SU-DHL-6 (cell line): ENCODE measurements around the gene ABCC3.

Source experiments
- H2AFZ ChIP-seq: fragments of 200-600 bp; sonication (generic); 2 replicates; pipeline ENCODE4 v1.6.1; 2014; ENCODE audit warnings: low read depth, mild to moderate bottlenecking, moderate library complexity, mixed read lengths, antibody characterized with exemption, low read length; ENCODE audit not compliant: severe bottlenecking
- H3F3A ChIP-seq: fragments of 200-600 bp; shearing (Covaris generic); 2 replicates; pipeline ENCODE4 v1.6.0; 2016; ENCODE audit warnings: antibody characterized with exemption, mild to moderate bottlenecking; ENCODE audit not compliant: insufficient read depth
- H3K27ac ChIP-seq: fragments of 200-600 bp; sonication (generic); 2 replicates; pipeline ENCODE4 v1.5.1; 2016; ENCODE audit warnings: low read depth, mild to moderate bottlenecking, low read length, moderate library complexity, mixed read lengths
- H3K27me3 ChIP-seq: fragments of 200-600 bp; sonication (generic), shearing (Covaris generic); 2 replicates; pipeline ENCODE4 v1.6.0; 2014; ENCODE audit warnings: mild to moderate bottlenecking, low read length
- H3K36me3 ChIP-seq: fragments of 200-600 bp; sonication (generic); 2 replicates; pipeline ENCODE4 v1.6.1; 2014; ENCODE audit warnings: mild to moderate bottlenecking, low read length, mixed read lengths
- H3K4me2 ChIP-seq: fragments of 300-600, 200-600 bp; shearing (Covaris generic), sonication (generic); 2 replicates; pipeline ENCODE4 v1.6.0; 2014; ENCODE audit warnings: low read length, low read depth, mild to moderate bottlenecking; ENCODE audit not compliant: poor library complexity, severe bottlenecking
- H3K4me3 ChIP-seq: fragments of 200-600 bp; sonication (generic); 2 replicates; pipeline ENCODE4 v1.5.1; 2014; ENCODE audit warnings: antibody characterized with exemption, low read length, mild to moderate bottlenecking, mixed read lengths; ENCODE audit not compliant: insufficient read depth, poor library complexity, severe bottlenecking
- H3K79me2 ChIP-seq: fragments of 200-600 bp; sonication (generic); 2 replicates; pipeline ENCODE4 v1.6.1; 2014; ENCODE audit warnings: mild to moderate bottlenecking, low read length, moderate library complexity; ENCODE audit not compliant: insufficient read depth
- H3K9ac ChIP-seq: fragments of 200-600 bp; sonication (generic); 2 replicates; pipeline ENCODE4 v1.7.0; 2014; ENCODE audit warnings: mild to moderate bottlenecking, low read length
- H3K9me2 ChIP-seq: fragments of 200-600 bp; sonication (generic); replicated peaks from 2 replicates; pipeline ENCODE4 v1.6.1; 2014; ENCODE audit warnings: low read length; ENCODE audit not compliant: insufficient read depth
- H3K9me3 ChIP-seq: fragments of 200-600 bp; sonication (generic); 2 replicates; pipeline ENCODE4 v1.6.1; 2014; ENCODE audit warnings: low read length, mixed read lengths; ENCODE audit not compliant: insufficient read depth
- H4K20me1 ChIP-seq: fragments of 200-600 bp; sonication (generic); 2 replicates; pipeline ENCODE4 v1.6.1; 2014; ENCODE audit warnings: low read depth, mild to moderate bottlenecking, antibody characterized with exemption, low read length, moderate library complexity, mixed read lengths
- EZH2phosphoT487 ChIP-seq: fragments of 200-600 bp; sonication (generic), shearing (Covaris generic); conservative IDR thresholded peaks from 2 replicates; pipeline ENCODE4 v1.6.1; 2018; ENCODE audit warnings: mild to moderate bottlenecking, antibody characterized with exemption, low read length, moderate library complexity, mixed read lengths
- TF ChIP-seq, protein P1 (sequence below): fragments of 200-600 bp; sonication (generic); IDR thresholded peaks from one replicate; pipeline ENCODE4 v1.5.1; 2017; ENCODE audit warnings: antibody characterized with exemption, mild to moderate bottlenecking, low read length, moderate library complexity; ENCODE audit not compliant: insufficient read depth, poor library complexity, severe bottlenecking

The ABCC3 gene

DNA sequence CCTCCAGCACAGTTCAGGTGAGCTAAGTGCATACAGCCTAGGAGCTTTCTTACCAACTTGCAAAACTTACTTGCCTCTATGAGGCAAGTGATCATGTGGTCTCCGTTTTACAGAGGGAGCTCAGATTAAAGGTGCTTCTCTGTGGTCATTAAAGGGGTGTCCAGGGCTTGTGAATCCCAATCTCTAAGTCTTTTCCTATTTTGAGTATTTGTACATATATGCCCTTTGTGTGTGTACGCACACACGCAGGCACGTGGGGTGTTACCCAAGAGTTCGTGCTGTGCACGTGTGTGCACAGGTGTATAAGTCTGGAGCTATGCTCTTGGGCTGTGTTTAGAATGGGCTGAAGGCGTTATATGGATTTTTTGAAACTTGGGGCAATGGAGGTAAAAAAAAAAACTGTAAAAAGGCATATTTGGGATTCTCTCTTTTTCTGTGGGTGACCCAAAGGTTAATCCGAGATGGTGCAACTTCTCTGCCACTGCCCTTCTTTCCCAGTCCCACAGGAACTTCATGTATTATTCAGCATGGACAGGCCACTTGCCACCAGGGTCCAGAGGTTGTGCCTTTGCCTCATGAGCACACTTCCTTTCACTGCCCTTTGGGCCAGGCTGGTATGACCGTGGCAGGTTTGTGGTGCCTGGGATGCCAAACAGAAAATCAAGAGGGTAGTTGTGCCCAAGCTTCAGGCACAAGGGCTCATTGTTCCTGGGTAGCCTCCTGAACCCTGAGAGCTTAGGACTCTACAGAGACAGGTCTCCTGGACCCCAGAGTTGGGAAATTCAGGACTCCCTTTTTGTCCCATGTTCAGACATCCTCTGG is 1.5 kb downstream of the ABCC3 start:
- Histone ChIP-seq H3K9ac (no peak overlapping the region), H3K9me3 (no peaks in the 10 kb centered on the region), H2AFZ (no peak overlapping the region), H3K4me2 (no peak overlapping the region), H3K27ac (no peak overlapping the region), H3K4me3 (no peak overlapping the region), H3F3A (no peaks in the 10 kb centered on the region), H3K79me2 (no peaks in the 10 kb centered on the region), H4K20me1 (no peaks in the 10 kb centered on the region), H3K36me3 (no peaks in the 10 kb centered on the region), H3K27me3 (no peaks in the 10 kb centered on the region), H3K9me2 (no peaks in the 10 kb centered on the region)
- no peak for TF ChIP-seq EZH2phosphoT487
- TF ChIP-seq, protein P1, sequence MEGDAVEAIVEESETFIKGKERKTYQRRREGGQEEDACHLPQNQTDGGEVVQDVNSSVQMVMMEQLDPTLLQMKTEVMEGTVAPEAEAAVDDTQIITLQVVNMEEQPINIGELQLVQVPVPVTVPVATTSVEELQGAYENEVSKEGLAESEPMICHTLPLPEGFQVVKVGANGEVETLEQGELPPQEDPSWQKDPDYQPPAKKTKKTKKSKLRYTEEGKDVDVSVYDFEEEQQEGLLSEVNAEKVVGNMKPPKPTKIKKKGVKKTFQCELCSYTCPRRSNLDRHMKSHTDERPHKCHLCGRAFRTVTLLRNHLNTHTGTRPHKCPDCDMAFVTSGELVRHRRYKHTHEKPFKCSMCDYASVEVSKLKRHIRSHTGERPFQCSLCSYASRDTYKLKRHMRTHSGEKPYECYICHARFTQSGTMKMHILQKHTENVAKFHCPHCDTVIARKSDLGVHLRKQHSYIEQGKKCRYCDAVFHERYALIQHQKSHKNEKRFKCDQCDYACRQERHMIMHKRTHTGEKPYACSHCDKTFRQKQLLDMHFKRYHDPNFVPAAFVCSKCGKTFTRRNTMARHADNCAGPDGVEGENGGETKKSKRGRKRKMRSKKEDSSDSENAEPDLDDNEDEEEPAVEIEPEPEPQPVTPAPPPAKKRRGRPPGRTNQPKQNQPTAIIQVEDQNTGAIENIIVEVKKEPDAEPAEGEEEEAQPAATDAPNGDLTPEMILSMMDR: no peak

DNA sequence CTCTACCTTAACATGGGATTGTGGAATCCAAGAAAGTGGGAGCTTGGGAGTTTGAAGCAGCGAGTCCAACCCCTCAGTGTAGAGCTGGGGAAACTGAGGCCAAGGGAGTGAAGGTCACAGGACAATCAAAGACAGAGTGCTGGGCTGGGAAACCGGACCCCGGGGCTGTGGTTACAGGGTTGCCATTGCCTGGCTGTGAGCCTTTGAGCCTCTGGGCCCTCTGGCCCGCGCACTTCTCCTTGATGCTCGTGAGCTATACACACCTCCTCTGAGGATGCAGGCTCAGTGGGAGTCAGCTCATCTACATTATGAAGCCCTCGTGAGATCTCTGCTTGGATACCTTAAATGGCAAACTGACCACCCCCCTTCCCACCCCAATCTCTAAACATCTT is 2.1 kb downstream of the ABCC3 start:
- Histone ChIP-seq H3K9ac (no peak overlapping the region), H3F3A (no peaks in the 10 kb centered on the region), H3K27me3 (no peaks in the 10 kb centered on the region), H3K27ac (no peak overlapping the region), H3K4me2 (no peak overlapping the region), H3K36me3 (no peaks in the 10 kb centered on the region), H3K4me3 (no peak overlapping the region), H4K20me1 (no peaks in the 10 kb centered on the region), H3K79me2 (no peaks in the 10 kb centered on the region), H3K9me2 (no peaks in the 10 kb centered on the region), H2AFZ (no peak overlapping the region), H3K9me3 (no peaks in the 10 kb centered on the region)
- TF ChIP-seq EZH2phosphoT487: no peak
- TF ChIP-seq, protein P1: no peak

DNA sequence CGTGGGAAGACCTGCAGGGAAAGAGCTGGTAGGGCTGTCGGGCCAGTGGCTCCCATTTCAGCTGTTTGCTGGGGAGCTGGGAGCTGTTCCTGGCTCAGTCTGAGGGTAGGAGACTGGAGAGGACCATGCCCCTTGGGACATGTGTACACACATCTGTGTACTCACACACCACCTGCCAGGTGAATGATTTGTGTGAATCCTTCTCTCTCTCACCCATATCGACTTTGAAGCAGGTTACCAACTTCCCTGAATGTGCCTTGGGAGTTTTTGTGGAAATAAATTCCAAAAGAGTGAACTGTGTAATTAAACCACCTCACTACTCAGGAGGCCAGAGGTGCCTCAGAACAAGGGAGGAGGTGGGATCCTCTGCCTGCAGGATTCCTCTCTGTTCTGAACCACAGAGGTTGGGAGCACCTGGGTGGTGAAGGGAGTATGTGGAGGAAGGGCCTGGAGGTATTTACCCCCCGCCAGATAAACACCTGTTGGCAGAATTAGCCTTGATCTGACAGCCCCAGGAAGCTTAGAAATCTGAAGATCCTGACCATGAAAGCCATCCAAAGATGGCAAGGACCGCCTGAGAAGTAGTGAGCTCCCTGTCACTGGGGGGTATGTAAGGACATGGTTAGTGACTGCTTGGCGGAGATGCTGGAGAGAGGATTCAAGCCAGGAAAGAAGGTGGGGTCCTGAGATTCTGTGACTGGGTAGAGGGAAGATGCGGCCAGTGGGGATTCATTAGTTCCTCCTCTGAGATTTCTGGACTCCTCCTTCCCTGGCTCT is 3.3 kb downstream of the ABCC3 start:
- Histone ChIP-seq H3K9me2 (no peaks in the 10 kb centered on the region), H3K27me3 (no peaks in the 10 kb centered on the region), H2AFZ (no peak overlapping the region), H3F3A (no peaks in the 10 kb centered on the region), H3K4me3 (no peak overlapping the region), H3K9me3 (no peaks in the 10 kb centered on the region), H3K27ac (no peak overlapping the region), H3K9ac (no peak overlapping the region), H3K36me3 (no peaks in the 10 kb centered on the region), H3K4me2 (no peak overlapping the region), H3K79me2 (no peaks in the 10 kb centered on the region), H4K20me1 (no peaks in the 10 kb centered on the region)
- TF ChIP-seq EZH2phosphoT487: no peak
- TF ChIP-seq, protein P1: no peak
